Measurements from ENCODE around the gene SSH2.

GRCh38 chr17:29648005-29648404 is 282.0 kb downstream of the SSH2 start:
- TF ChIP-seq REST (IDR thresholded peaks at IDR 0.05; ENCODE audit: low read depth, low read length) (no peak), SIN3A (IDR thresholded peaks at IDR 0.05; ENCODE audit: borderline replicate concordance, low read depth, low read length) (no peak), CTCF (IDR thresholded peaks at IDR 0.05) (no peak), SMC3 (IDR thresholded peaks at IDR 0.05; ENCODE audit: low read depth, low read length) (no peak), JUND (IDR thresholded peaks at IDR 0.05) (no peak), GABPA (IDR thresholded peaks at IDR 0.05; ENCODE audit: low read depth) (no peak)
- TF ChIP-seq, protein P1, sequence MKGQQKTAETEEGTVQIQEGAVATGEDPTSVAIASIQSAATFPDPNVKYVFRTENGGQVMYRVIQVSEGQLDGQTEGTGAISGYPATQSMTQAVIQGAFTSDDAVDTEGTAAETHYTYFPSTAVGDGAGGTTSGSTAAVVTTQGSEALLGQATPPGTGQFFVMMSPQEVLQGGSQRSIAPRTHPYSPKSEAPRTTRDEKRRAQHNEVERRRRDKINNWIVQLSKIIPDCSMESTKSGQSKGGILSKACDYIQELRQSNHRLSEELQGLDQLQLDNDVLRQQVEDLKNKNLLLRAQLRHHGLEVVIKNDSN (IDR thresholded peaks at IDR 0.05; ENCODE audit: borderline replicate concordance, low read depth): no peak

All from SK-N-SH (cell line).